ENCODE data around the gene ATP13A3. TPM values are rescaled to one million over a fixed set of nuclear protein-coding genes. Genes with fewer than 3 reads are reported as not detected.

ATP13A3 gene
- total RNA-seq, 1 donor from 2014 or later = 141 TPM

Other genes starting within 250 kb of the ATP13A3 start
- 159 TPM for gene CPN2, start 135.7 kb downstream of the ATP13A3 start, total RNA-seq
- not detected for gene LRRC15, start 117.3 kb downstream of the ATP13A3 start, total RNA-seq
- 0.10 TPM for gene GP5, start 87.7 kb downstream of the ATP13A3 start, total RNA-seq
- gene TMEM44, start 146.4 kb upstream of the ATP13A3 start, total RNA-seq = 4.6 TPM
- gene LSG1, start 185.2 kb upstream of the ATP13A3 start, total RNA-seq = 13.3 TPM
- gene FAM43A, start 198.9 kb upstream of the ATP13A3 start, total RNA-seq = 1.5 TPM

All from left lobe of liver (tissue), 1 donor.